ENCODE data around the gene NEMP1.

NEMP1 gene

GRCh38 chr12:57090924-57091637 lies 12.5 kb upstream of the NEMP1 start:
- DNase-seq: no peak

- DNase-seq: no peak
Measured at GRCh38 chr12:57090490-57090889, 11.9 kb upstream of the NEMP1 start.

GRCh38 chr12:57089271-57090245 lies 11.0 kb upstream of the NEMP1 start:
- DNase-seq: peak; percentile 38 to 50

- DNase-seq: peak; percentile 92 to 95
Measured at GRCh38 chr12:57088354-57089270, 10.0 kb upstream of the NEMP1 start, which contains the start of gene NAB2. Gene NAB2 (plus strand): TSS chr12:57089114. CDS start chr12:57089272, 158 bp downstream.

GRCh38 chr12:57087691-57088353 lies 9.2 kb upstream of the NEMP1 start:
- DNase-seq: peak; percentile 76 to 90

GRCh38 chr12:57087010-57087690 lies 8.6 kb upstream of the NEMP1 start:
- DNase-seq: peak; percentile 70 to 81

- DNase-seq: peak; percentile 27 to 74
Measured at GRCh38 chr12:57086493-57087009, 8.0 kb upstream of the NEMP1 start.

- DNase-seq: peak; percentile 51
Measured at GRCh38 chr12:57085999-57086492, 7.5 kb upstream of the NEMP1 start.

- DNase-seq: no peak
Measured at GRCh38 chr12:57080855-57081254, 2.3 kb upstream of the NEMP1 start.

- no peak for DNase-seq
Measured at GRCh38 chr12:57079821-57080220, 1.2 kb upstream of the NEMP1 start.

- DNase-seq: peak in 1 of 2 donors; percentile 50
Measured at GRCh38 chr12:57073566-57074450, 4.8 kb downstream of the NEMP1 start.

GRCh38 chr12:57072661-57073060 lies 5.9 kb downstream of the NEMP1 start:
- no peak for DNase-seq

- peak; percentile 96 for DNase-seq
Measured at GRCh38 chr12:57069523-57069922, 9.1 kb downstream of the NEMP1 start.

GRCh38 chr12:57066245-57066644 lies 12.3 kb downstream of the NEMP1 start:
- no peak for DNase-seq

GRCh38 chr12:57063991-57064685 lies 14.5 kb downstream of the NEMP1 start:
- peak; percentile 76 to 78 for DNase-seq

- DNase-seq: no peak
Measured at GRCh38 chr12:57058454-57058853, 20.1 kb downstream of the NEMP1 start.

- DNase-seq: no peak
Measured at GRCh38 chr12:57057067-57057751, 21.4 kb downstream of the NEMP1 start.

GRCh38 chr12:57055824-57056223 lies 22.8 kb downstream of the NEMP1 start:
- DNase-seq: peak; percentile 75 to 91
